Trophoblast cell (in vitro differentiated cells and primary cell): ENCODE results near the gene GLS.
"Not testable (repeated sequence)": the region's sequence is repeated elsewhere in the genome, so short reads cannot be mapped to it uniquely, and the experiment has no call there.

Source experiments
- DNase-seq, 2 donors: peaks; one replicate each; pipeline ENCODE4 v3.0.0-alpha.2; 2016
- H2AFZ ChIP-seq: 2 replicates; pipeline ENCODE4 v1.6.1; 2013; ENCODE audit warnings: low read length, moderate library complexity, mild to moderate bottlenecking; ENCODE audit not compliant: insufficient read depth, poor library complexity
- H2AK5ac ChIP-seq: 2 replicates; pipeline ENCODE4 v1.6.1; 2013; ENCODE audit warnings: mild to moderate bottlenecking, low read length
- H2BK120ac ChIP-seq: 2 replicates; pipeline ENCODE4 v1.6.1; 2013; ENCODE audit warnings: low read length, mild to moderate bottlenecking, moderate library complexity; ENCODE audit not compliant: insufficient read depth, poor library complexity
- H2BK12ac ChIP-seq: 2 replicates; pipeline ENCODE4 v1.6.1; 2013; ENCODE audit warnings: mild to moderate bottlenecking, low read length, moderate library complexity
- H2BK5ac ChIP-seq: 2 replicates; pipeline ENCODE4 v1.6.1; 2013; ENCODE audit warnings: low read length, low read depth, moderate library complexity, mild to moderate bottlenecking; ENCODE audit not compliant: poor library complexity
- H3K14ac ChIP-seq: 2 replicates; pipeline ENCODE4 v1.6.1; 2013; ENCODE audit warnings: mild to moderate bottlenecking, low read length
- H3K18ac ChIP-seq: 2 replicates; pipeline ENCODE4 v1.6.1; 2013; ENCODE audit warnings: mild to moderate bottlenecking, low read length
- H3K23ac ChIP-seq: 2 replicates; pipeline ENCODE4 v1.6.1; 2013; ENCODE audit warnings: low read length
- H3K27ac ChIP-seq: 2 replicates; pipeline ENCODE4 v1.5.1; 2013; ENCODE audit warnings: low read depth, mild to moderate bottlenecking, inconsistent platforms, low read length, moderate library complexity
- H3K27me3 ChIP-seq: 2 replicates; pipeline ENCODE4 v1.6.1; 2013; ENCODE audit warnings: inconsistent platforms, mild to moderate bottlenecking, low read length, moderate library complexity; ENCODE audit not compliant: insufficient read depth
- H3K36me3 ChIP-seq, 2 experiments: 1 replicate in 1 of 2; 2 replicates in 1 of 2; pipeline ENCODE4 v1.6.1; 2013; ENCODE audit warnings: low read length in 2 of 2, mild to moderate bottlenecking in 2 of 2, moderate library complexity in 1 of 2; ENCODE audit not compliant: insufficient read depth in 2 of 2, control insufficient read depth in 1 of 2
- H3K4ac ChIP-seq: 2 replicates; pipeline ENCODE4 v1.6.1; 2013; ENCODE audit warnings: low read depth, mild to moderate bottlenecking, low read length, moderate library complexity
- H3K4me1 ChIP-seq, 2 experiments: 1 replicate in 1 of 2; 2 replicates in 1 of 2; pipeline ENCODE4 v1.6.1; 2013; ENCODE audit warnings: low read length in 2 of 2, mild to moderate bottlenecking in 2 of 2, moderate library complexity in 1 of 2; ENCODE audit not compliant: insufficient read depth in 2 of 2, control insufficient read depth in 1 of 2
- H3K4me2 ChIP-seq: 2 replicates; pipeline ENCODE4 v1.6.1; 2013; ENCODE audit warnings: inconsistent platforms, mild to moderate bottlenecking, low read length, moderate library complexity
- H3K4me3 ChIP-seq: 2 replicates; pipeline ENCODE4 v1.5.1; 2013; ENCODE audit warnings: mild to moderate bottlenecking, low read depth, low read length, inconsistent platforms
- H3K79me1 ChIP-seq: one replicate; pipeline ENCODE4 v1.6.1; 2013; ENCODE audit warnings: low read length
- H3K79me2 ChIP-seq: 2 replicates; pipeline ENCODE4 v1.6.1; 2013; ENCODE audit warnings: low read length, mild to moderate bottlenecking; ENCODE audit not compliant: control insufficient read depth, insufficient read depth, poor library complexity
- H3K9ac ChIP-seq: 2 replicates; pipeline ENCODE4 v1.6.1; 2013; ENCODE audit warnings: mild to moderate bottlenecking, low read length
- H3K9me3 ChIP-seq: 2 replicates; pipeline ENCODE4 v1.6.1; 2013; ENCODE audit warnings: low read depth, mild to moderate bottlenecking, control low read depth, inconsistent platforms, low read length; ENCODE audit not compliant: insufficient read depth
- H4K12ac ChIP-seq: 2 replicates; pipeline ENCODE4 v1.6.1; 2013; ENCODE audit warnings: low read depth, mild to moderate bottlenecking, low read length, moderate library complexity
- H4K8ac ChIP-seq: 2 replicates; pipeline ENCODE4 v1.6.1; 2013; ENCODE audit warnings: low read depth, mild to moderate bottlenecking, low read length, moderate library complexity
- H4K91ac ChIP-seq: one replicate; pipeline ENCODE4 v1.6.1; 2013; ENCODE audit warnings: low read depth, mild to moderate bottlenecking, low read length, moderate library complexity
- WGBS: extraction: QIAGEN DNeasy Blood & Tissue Kit; methylation state at CpG from one replicate; pipeline ENCODE4 v1.1.7; 2013; ENCODE audit warnings: missing lambda C conversion rate; ENCODE audit not compliant: insufficient read length, insufficient coverage; ENCODE audit errors: extremely low coverage; 5-methylcytosine and 5-hydroxymethylcytosine counted together

The GLS gene

DNA sequence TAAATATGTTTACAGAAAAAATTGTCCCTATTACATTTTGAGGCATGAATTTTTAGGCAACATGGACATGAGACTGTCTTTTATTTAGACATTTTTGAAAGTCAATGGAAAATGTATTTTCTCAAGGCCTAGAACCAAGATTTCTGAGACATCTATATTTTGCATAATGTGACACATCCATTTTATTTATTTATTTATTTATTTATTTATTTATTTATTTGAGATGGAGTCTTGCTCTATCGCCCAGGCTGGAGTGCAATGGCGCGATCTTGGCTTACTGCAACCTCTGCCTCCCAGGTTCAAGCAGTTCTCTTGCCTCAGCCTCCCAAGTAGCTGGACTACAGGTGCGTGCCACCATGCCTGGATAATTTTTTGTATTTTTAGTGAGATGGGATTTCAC, 27.6 kb upstream of the GLS start:
- no CpG with 5 or more reads among the region's 4 CpGs for WGBS
- H3K27ac ChIP-seq, DNase-seq, H2BK12ac ChIP-seq, H3K36me3 ChIP-seq, H3K79me2 ChIP-seq, H4K12ac ChIP-seq, H3K4me2 ChIP-seq, H3K27me3 ChIP-seq, H2AFZ ChIP-seq, H3K79me1 ChIP-seq, H3K23ac ChIP-seq, H2BK5ac ChIP-seq, H3K9me3 ChIP-seq, H3K9ac ChIP-seq, H3K4me1 ChIP-seq, H2AK5ac ChIP-seq, H3K18ac ChIP-seq, H3K4ac ChIP-seq, H3K14ac ChIP-seq, H4K91ac ChIP-seq, H3K4me3 ChIP-seq, H4K8ac ChIP-seq, H2BK120ac ChIP-seq: not testable (repeated sequence)

DNA sequence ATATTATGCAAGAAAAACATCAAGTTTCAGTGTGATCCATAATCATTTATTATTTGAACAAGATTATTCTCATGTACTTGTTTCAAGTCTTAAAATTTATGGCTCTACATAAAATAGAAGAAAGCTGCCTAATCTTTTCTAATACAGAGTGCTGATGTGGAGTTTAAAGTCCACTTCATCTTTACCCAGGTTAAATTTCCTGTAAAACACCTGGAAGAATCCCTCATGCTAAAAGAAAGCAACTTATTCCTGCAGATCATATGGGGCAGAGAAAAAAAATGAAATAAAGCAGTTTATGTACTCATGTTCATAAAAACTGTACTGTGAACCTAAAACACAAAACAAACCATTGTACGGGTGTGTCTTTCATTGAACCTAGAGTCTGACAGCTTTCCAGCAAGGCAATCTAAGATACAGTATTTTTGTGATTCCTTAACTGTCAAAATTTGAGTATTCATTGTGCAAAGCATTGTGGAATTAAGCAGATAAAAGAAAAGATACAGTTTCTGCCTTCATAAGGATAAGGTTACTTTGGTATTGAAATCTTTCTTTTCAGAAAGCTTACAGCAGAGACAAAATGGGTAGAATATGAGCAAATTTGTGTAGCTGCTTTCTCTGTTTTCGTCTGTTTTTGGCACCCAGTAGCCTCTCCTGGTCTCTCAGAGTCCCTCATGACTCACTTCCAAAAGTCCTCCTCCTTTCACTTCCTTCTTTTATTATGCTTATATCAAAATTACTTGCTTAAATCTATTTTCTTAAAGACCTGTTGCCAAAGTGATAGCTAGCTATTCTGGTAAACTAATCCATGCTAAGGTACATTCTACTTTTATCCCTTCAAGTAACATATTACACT, 26.9 kb upstream of the GLS start:
- H2BK120ac ChIP-seq = no peak overlapping the region
- H4K91ac ChIP-seq = no peak overlapping the region
- H3K9me3 ChIP-seq = no peaks in the 10 kb centered on the region
- no peak overlapping the region for H2BK5ac ChIP-seq
- no peak overlapping the region for H2AK5ac ChIP-seq
- H3K23ac ChIP-seq = no peak overlapping the region
- H3K4me3 ChIP-seq = no peak overlapping the region
- H3K4me1 ChIP-seq = peaks cover 7 to 10% of the 10 kb centered on the region in 2 experiments
- no peaks in the 10 kb centered on the region for H3K36me3 ChIP-seq
- no peak overlapping the region for H2BK12ac ChIP-seq
- H3K14ac ChIP-seq = no peak overlapping the region
- H3K27me3 ChIP-seq = no peaks in the 10 kb centered on the region
- DNase-seq = no peak
- H3K4ac ChIP-seq = no peak overlapping the region
- H3K4me2 ChIP-seq = no peak overlapping the region
- peaks cover 6% of the 10 kb centered on the region for H3K79me1 ChIP-seq
- no peak overlapping the region for H4K12ac ChIP-seq
- no peak overlapping the region for H2AFZ ChIP-seq
- peaks cover 1% of the 10 kb centered on the region for H3K79me2 ChIP-seq
- H4K8ac ChIP-seq = no peak overlapping the region
- H3K27ac ChIP-seq = no peak overlapping the region
- no peak overlapping the region for H3K18ac ChIP-seq
- no CpG with 5 or more reads among the region's 2 CpGs for WGBS
- H3K9ac ChIP-seq = no peak overlapping the region

DNA sequence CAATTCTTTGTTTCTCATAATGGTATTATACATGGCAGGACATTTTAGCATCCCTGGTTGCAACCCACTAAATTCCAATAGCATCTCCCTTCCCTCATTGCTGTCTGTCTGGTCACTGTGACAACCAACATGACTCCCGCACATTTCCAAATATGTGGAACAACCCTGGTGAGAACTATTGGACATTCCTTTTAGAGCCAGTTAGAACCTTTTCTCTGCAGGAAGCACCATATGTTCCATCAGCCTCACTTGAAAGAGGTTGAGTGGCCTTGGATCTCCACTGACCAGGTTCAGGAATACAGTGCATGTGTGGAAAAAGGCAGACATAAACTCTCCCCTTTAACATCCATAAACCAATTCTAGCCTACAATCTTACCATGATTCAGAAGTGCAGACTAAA, 25.9 kb upstream of the GLS start:
- Histone ChIP-seq H3K4ac (no peak overlapping the region), H3K9me3 (no peaks in the 10 kb centered on the region), H3K79me1 (peaks cover 10% of the 10 kb centered on the region), H4K91ac (no peak overlapping the region), H3K9ac (no peak overlapping the region), H2BK120ac (no peak overlapping the region), H3K14ac (no peak overlapping the region), H3K4me1 (peaks cover 7 to 13% of the 10 kb centered on the region in 2 experiments), H3K4me3 (no peak overlapping the region), H4K12ac (no peak overlapping the region), H4K8ac (no peak overlapping the region), H3K23ac (no peak overlapping the region), H2AFZ (no peak overlapping the region), H3K4me2 (no peak overlapping the region), H3K27me3 (no peaks in the 10 kb centered on the region), H2AK5ac (no peak overlapping the region), H3K27ac (no peak overlapping the region), H3K36me3 (no peaks in the 10 kb centered on the region), H2BK5ac (no peak overlapping the region), H2BK12ac (no peak overlapping the region), H3K79me2 (peaks cover 1% of the 10 kb centered on the region), H3K18ac (no peak overlapping the region)
- no CpG with 5 or more reads among the region's 1 CpG for WGBS
- DNase-seq = no peak

DNA sequence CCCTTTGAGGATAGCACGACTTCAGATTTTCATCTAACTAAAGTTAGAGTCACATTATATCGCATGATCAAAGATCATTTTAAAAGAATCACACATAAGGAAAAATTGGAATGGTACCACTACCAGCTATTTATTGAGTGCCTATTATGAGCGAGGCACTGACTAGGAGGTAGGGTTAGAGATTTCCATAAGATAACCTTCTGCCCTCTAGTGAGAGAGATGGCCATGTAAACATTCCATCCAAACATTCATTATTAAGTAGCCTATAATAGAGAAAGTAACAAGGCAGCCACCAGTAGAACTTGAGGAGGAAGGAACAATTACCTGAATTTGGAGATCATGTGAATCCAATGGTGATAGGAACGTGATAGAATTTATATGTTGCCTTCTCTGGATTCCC, 25.4 kb upstream of the GLS start:
- no peaks in the 10 kb centered on the region for H3K27me3 ChIP-seq
- no peak overlapping the region for H2AK5ac ChIP-seq
- no peak overlapping the region for H3K4me3 ChIP-seq
- H3K4me2 ChIP-seq = no peak overlapping the region
- H3K79me2 ChIP-seq = peaks cover 1% of the 10 kb centered on the region
- no peak overlapping the region for H3K4ac ChIP-seq
- H3K4me1 ChIP-seq = peaks cover 7 to 13% of the 10 kb centered on the region in 2 experiments
- H4K12ac ChIP-seq = no peak overlapping the region
- H2AFZ ChIP-seq = no peak overlapping the region
- no peaks in the 10 kb centered on the region for H3K9me3 ChIP-seq
- H3K27ac ChIP-seq = no peak overlapping the region
- no CpG with 5 or more reads among the region's 4 CpGs for WGBS
- no peaks in the 10 kb centered on the region for H3K36me3 ChIP-seq
- DNase-seq = peak in 1 of 2 donors; percentile 25
- no peak overlapping the region for H3K23ac ChIP-seq
- no peak overlapping the region for H4K91ac ChIP-seq
- H2BK12ac ChIP-seq = no peak overlapping the region
- no peak overlapping the region for H4K8ac ChIP-seq
- no peak overlapping the region for H3K18ac ChIP-seq
- peaks cover 10% of the 10 kb centered on the region for H3K79me1 ChIP-seq
- H2BK120ac ChIP-seq = no peak overlapping the region
- no peak overlapping the region for H3K9ac ChIP-seq
- H3K14ac ChIP-seq = no peak overlapping the region
- H2BK5ac ChIP-seq = no peak overlapping the region
